ENCODE measurements around the gene EPHB1.

EPHB1 gene

DNA sequence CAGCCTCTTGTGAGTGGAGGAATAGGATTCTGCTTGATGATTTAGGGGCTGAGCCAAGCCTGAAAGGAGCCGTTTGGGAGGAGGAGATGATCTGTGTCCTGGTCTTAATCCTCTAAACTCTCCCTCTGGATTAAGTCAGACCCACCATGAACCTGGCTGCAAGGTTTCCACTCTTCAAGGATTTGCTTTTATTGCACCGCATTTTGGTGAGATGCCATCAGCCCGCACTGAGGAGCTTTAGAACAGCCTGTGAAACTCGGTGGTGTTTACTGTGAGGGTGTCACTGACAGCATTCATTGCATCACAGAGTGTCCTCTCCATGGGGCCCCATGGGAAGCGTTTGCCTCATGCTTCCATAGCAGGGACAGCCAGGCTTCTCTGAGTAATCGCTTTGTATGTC is 59.2 kb downstream of the EPHB1 start:
- no peak overlapping the region for H3K27ac ChIP-seq
- no peak overlapping the region for H3K4me3 ChIP-seq (ENCODE audit: low read depth, low read length)
- TF ChIP-seq, protein P1, sequence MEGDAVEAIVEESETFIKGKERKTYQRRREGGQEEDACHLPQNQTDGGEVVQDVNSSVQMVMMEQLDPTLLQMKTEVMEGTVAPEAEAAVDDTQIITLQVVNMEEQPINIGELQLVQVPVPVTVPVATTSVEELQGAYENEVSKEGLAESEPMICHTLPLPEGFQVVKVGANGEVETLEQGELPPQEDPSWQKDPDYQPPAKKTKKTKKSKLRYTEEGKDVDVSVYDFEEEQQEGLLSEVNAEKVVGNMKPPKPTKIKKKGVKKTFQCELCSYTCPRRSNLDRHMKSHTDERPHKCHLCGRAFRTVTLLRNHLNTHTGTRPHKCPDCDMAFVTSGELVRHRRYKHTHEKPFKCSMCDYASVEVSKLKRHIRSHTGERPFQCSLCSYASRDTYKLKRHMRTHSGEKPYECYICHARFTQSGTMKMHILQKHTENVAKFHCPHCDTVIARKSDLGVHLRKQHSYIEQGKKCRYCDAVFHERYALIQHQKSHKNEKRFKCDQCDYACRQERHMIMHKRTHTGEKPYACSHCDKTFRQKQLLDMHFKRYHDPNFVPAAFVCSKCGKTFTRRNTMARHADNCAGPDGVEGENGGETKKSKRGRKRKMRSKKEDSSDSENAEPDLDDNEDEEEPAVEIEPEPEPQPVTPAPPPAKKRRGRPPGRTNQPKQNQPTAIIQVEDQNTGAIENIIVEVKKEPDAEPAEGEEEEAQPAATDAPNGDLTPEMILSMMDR (IDR thresholded peaks at IDR 0.05; ENCODE audit: low read depth, low read length), result no peak
- H3K27me3 ChIP-seq (ENCODE audit: insufficient read depth, low read depth, severe bottlenecking), result no peaks in the 10 kb centered on the region
- peak; percentile 63 for DNase-seq
- H3K9me3 ChIP-seq (ENCODE audit: severe bottlenecking), result no peaks in the 10 kb centered on the region
- H3K36me3 ChIP-seq, result no peaks in the 10 kb centered on the region

DNA sequence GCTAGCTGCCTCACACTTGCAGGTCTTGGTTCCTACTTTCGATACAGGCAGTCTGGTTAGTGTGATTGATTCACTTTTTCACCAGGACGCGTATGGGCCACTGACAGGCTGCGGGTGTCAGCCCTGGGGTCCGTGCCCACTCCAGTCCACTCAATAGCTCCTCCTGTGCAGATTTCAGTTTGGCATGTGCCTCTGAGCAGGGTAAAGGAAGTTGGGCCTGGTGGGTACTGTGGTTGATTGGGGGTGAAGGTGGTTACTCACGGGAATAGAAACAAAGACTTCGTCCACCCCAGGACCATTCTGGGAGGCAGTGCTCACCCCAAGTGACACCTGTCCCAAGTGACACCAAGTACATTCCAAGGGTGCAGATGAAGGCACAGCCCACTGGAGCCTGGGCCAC is 62.3 kb downstream of the EPHB1 start:
- Histone ChIP-seq H3K4me3 (ENCODE audit: low read depth, low read length) (no peak overlapping the region), H3K9me3 (ENCODE audit: severe bottlenecking) (no peaks in the 10 kb centered on the region), H3K27me3 (ENCODE audit: insufficient read depth, low read depth, severe bottlenecking) (no peaks in the 10 kb centered on the region), H3K36me3 (no peaks in the 10 kb centered on the region), H3K27ac (no peak overlapping the region)
- TF ChIP-seq, protein P1 (IDR thresholded peaks at IDR 0.05; ENCODE audit: low read depth, low read length), result no peak
- no peak for DNase-seq

- Histone ChIP-seq H3K36me3 (no peaks in the 10 kb centered on the region), H3K27ac (no peak overlapping the region), H3K9me3 (ENCODE audit: severe bottlenecking) (no peaks in the 10 kb centered on the region), H3K27me3 (ENCODE audit: insufficient read depth, low read depth, severe bottlenecking) (no peaks in the 10 kb centered on the region), H3K4me3 (ENCODE audit: low read depth, low read length) (no peak overlapping the region)
- DNase-seq, result no peak
- TF ChIP-seq, protein P1 (IDR thresholded peaks at IDR 0.05; ENCODE audit: low read depth, low read length), result no peak
Measured at GRCh38 chr3:134857776-134858362, 62.8 kb downstream of the EPHB1 start.

- Histone ChIP-seq H3K4me3 (ENCODE audit: low read depth, low read length) (no peak overlapping the region), H3K27ac (peak overlapping the region; percentile 41), H3K27me3 (ENCODE audit: insufficient read depth, low read depth, severe bottlenecking) (no peaks in the 10 kb centered on the region), H3K9me3 (ENCODE audit: severe bottlenecking) (no peaks in the 10 kb centered on the region), H3K36me3 (no peaks in the 10 kb centered on the region)
- no peak for DNase-seq
- TF ChIP-seq, protein P1 (IDR thresholded peaks at IDR 0.05; ENCODE audit: low read depth, low read length), result no peak
Measured at GRCh38 chr3:134858441-134859035, 63.5 kb downstream of the EPHB1 start.

GRCh38 chr3:134859341-134859740 is 64.3 kb downstream of the EPHB1 start:
- Histone ChIP-seq H3K36me3 (no peaks in the 10 kb centered on the region), H3K27me3 (ENCODE audit: insufficient read depth, low read depth, severe bottlenecking) (no peaks in the 10 kb centered on the region), H3K4me3 (ENCODE audit: low read depth, low read length) (no peak overlapping the region), H3K27ac (peak overlapping the region; percentile 18; the same call in 1 of the 2 replicates), H3K9me3 (ENCODE audit: severe bottlenecking) (no peaks in the 10 kb centered on the region)
- peak; percentile 51 for DNase-seq
- TF ChIP-seq, protein P1 (IDR thresholded peaks at IDR 0.05; ENCODE audit: low read depth, low read length), result no peak

GRCh38 chr3:134860141-134860540 is 65.1 kb downstream of the EPHB1 start:
- DNase-seq, result no peak
- Histone ChIP-seq H3K36me3 (no peaks in the 10 kb centered on the region), H3K4me3 (ENCODE audit: low read depth, low read length) (no peak overlapping the region), H3K9me3 (ENCODE audit: severe bottlenecking) (no peaks in the 10 kb centered on the region), H3K27ac (no peak overlapping the region), H3K27me3 (ENCODE audit: insufficient read depth, low read depth, severe bottlenecking) (no peaks in the 10 kb centered on the region)
- TF ChIP-seq, protein P1 (IDR thresholded peaks at IDR 0.05; ENCODE audit: low read depth, low read length), result no peak

All from WERI-Rb-1 (cell line).